GM20000 (cell line): ENCODE data around the gene NABP1.

Source experiments
- DNase-seq: peaks from one replicate; pipeline ENCODE4 v3.0.0; 2012; ENCODE audit warnings: low spot score
- CTCF ChIP-seq: IDR thresholded peaks from 2 replicates; pipeline ENCODE4 v1.5.1; 2012; ENCODE audit warnings: mild to moderate bottlenecking, control low read depth; ENCODE audit errors: extremely low read depth, missing control alignments

The NABP1 gene

GRCh38 chr2:191635333-191636234, 42.4 kb upstream of the NABP1 start:
- peak; percentile 17 for DNase-seq
- no peak for TF ChIP-seq CTCF

- no peak for DNase-seq
- TF ChIP-seq CTCF = no peak
Observed at GRCh38 chr2:191636235-191636543, 41.7 kb upstream of the NABP1 start.

GRCh38 chr2:191636586-191636985, 41.4 kb upstream of the NABP1 start:
- no peak for DNase-seq
- no peak for TF ChIP-seq CTCF

DNA sequence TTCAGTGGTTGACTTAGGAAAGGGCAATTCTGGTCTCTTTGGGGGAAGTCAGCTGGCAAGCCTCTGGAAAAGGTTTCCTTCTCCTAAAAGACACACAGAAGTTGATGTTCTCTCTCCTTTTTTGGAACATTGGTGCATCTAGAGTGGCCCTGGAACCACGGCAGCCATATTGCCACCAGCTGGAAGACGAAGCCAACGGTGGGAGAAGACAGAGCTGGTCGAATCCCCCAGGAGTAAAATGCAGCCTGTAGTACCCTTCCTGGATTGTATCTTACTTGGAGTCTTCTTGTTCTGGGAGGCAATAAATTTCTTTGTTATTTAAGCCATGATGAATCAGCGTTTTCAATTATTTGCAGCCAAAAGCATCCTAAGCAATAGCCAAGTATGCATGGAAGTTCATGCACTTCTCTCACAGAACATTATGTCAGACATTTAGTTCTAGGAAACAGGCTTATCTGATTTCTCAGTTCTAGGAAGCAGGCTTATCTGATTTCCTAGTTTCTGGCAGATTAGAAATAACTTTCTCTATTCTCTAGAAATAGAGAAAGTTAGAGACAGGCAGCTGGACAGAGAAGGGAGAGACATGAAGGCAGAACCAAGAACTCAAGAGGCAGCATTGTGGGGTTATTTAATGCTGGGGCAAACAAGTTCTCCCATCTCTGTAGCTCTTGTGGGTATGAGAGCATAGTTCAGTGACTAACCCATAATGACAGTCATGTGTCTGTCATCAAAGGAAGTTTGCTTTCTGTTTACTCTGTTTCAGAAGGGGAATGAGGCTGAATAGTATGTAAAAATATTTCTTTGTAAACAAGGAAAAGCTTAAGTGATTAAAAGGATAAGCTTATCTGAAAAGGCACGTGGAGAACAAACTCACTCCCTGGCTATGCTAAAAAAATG, 40.5 kb upstream of the NABP1 start:
- no peak for TF ChIP-seq CTCF
- peak; percentile 40 for DNase-seq

- DNase-seq = no peak
- no peak for TF ChIP-seq CTCF
Observed at GRCh38 chr2:191638079-191638801, 39.7 kb upstream of the NABP1 start.

DNA sequence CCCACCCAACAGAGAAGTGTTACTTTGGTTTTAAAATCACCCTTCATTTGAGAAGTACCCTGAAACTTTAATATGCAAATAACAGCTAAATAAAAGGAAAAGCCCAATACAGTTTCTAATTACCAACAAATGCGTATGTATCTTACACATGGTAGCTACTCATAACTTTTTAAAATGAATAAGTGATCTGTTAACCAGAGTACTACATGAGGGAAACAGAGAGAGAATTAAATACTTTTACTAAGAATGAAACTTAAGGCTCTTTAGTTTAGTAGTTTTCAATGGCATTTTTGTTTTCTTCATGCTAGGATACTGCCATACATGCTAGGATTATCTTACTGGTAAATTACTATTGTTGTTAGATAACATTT, 39.1 kb upstream of the NABP1 start:
- DNase-seq = no peak
- TF ChIP-seq CTCF = no peak
